IMR-90 (cell line): ENCODE results near the gene CDC45. TPM values are rescaled to one million over a fixed set of nuclear protein-coding genes. Genes with fewer than 3 reads are reported as not detected.

Experiments
- ATAC-seq: fragments of 200-7000 bp; cut with Tn5 transposase; 2 replicates; pipeline ENCODE4 v1.9.1; 2020; ENCODE audit warnings: low read depth, mild to moderate bottlenecking, moderate library complexity
- BruUV-seq: library from RNA; stranded (reverse); fragments of 400-500 nt; replicated peaks from 2 replicates; lab custom pipeline; 2021; lab: Mats Ljungman, UMichigan
- CTCF ChIA-PET: fragments of 300-600 bp; formaldehyde crosslinking; extraction: SDS; loops from one replicate; lab custom pipeline; 2021; ENCODE audit warnings: antibody characterized with exemption; lab: Yijun Ruan, JAX
- POLR2A ChIA-PET: fragments of 300-600 bp; sonication (Branson Sonifier 250); formaldehyde crosslinking; loops from one replicate; lab custom pipeline; 2022; ENCODE audit warnings: antibody characterized with exemption; ENCODE audit not compliant: unreplicated experiment; lab: Charles Lee
- DNase-seq: peaks from one replicate; pipeline ENCODE4 v3.0.0; 2013
- H2AFZ ChIP-seq: replicated peaks from 2 replicates; pipeline ENCODE3; 2013; ENCODE audit warnings: low read length, mild to moderate bottlenecking; ENCODE audit not compliant: poor library complexity
- H2AK5ac ChIP-seq: 2 replicates; pipeline ENCODE4 v1.6.1; 2013; ENCODE audit warnings: low read depth, low read length, inconsistent platforms
- H2AK9ac ChIP-seq: replicated peaks from 2 replicates; pipeline ENCODE3; 2013; ENCODE audit warnings: mild to moderate bottlenecking, low read depth, low read length, moderate library complexity; ENCODE audit not compliant: poor library complexity
- H2BK120ac ChIP-seq: 2 replicates; pipeline ENCODE4 v1.6.1; 2013; ENCODE audit warnings: low read depth, low read length, inconsistent platforms
- H2BK15ac ChIP-seq: 3 replicates; pipeline ENCODE4 v1.6.1; 2013; ENCODE audit warnings: low read depth, low read length, inconsistent platforms
- H2BK20ac ChIP-seq: 2 replicates; pipeline ENCODE4 v1.6.1; 2013; ENCODE audit warnings: low read depth, mild to moderate bottlenecking, inconsistent platforms, low read length, moderate library complexity
- H2BK5ac ChIP-seq: 2 replicates; pipeline ENCODE4 v1.6.1; 2013; ENCODE audit warnings: mild to moderate bottlenecking, low read depth, low read length, inconsistent platforms; ENCODE audit not compliant: poor library complexity, severe bottlenecking
- H3K14ac ChIP-seq: replicated peaks from 2 replicates; pipeline ENCODE4 v1.6.1; 2013; ENCODE audit warnings: low read depth, low read length, inconsistent platforms
- H3K18ac ChIP-seq: 2 replicates; pipeline ENCODE4 v1.6.1; 2013; ENCODE audit warnings: low read depth, low read length, control low read depth
- H3K23ac ChIP-seq: 2 replicates; pipeline ENCODE4 v1.6.1; 2013; ENCODE audit warnings: low read depth, low read length, inconsistent platforms
- H3K27ac ChIP-seq: 2 replicates; pipeline ENCODE4 v1.5.1; 2013; ENCODE audit warnings: mild to moderate bottlenecking, control low read depth, low read length; ENCODE audit not compliant: insufficient read depth
- H3K27me3 ChIP-seq: 2 replicates; pipeline ENCODE4 v1.6.1; 2013; ENCODE audit warnings: low read length; ENCODE audit not compliant: control insufficient read depth, insufficient read depth
- H3K36me3 ChIP-seq: 2 replicates; pipeline ENCODE4 v1.6.1; 2013; ENCODE audit warnings: low read length, mixed read lengths; ENCODE audit not compliant: control insufficient read depth, insufficient read depth
- H3K4ac ChIP-seq: 2 replicates; pipeline ENCODE4 v1.6.1; 2013; ENCODE audit warnings: low read depth, low read length, inconsistent platforms
- H3K4me1 ChIP-seq: 2 replicates; pipeline ENCODE4 v1.6.1; 2013; ENCODE audit warnings: low read length, mixed read lengths; ENCODE audit not compliant: control insufficient read depth, insufficient read depth
- H3K4me2 ChIP-seq: 2 replicates; pipeline ENCODE4 v1.6.1; 2013; ENCODE audit warnings: low read depth, mild to moderate bottlenecking, control low read depth, low read length, moderate library complexity
- H3K4me3 ChIP-seq: 2 replicates; pipeline ENCODE4 v1.5.1; 2013; ENCODE audit warnings: low read depth, mild to moderate bottlenecking, control low read depth, low read length, moderate library complexity; ENCODE audit not compliant: insufficient read depth
- H3K56ac ChIP-seq: 2 replicates; pipeline ENCODE4 v1.6.1; 2013; ENCODE audit warnings: low read length, inconsistent platforms; ENCODE audit not compliant: insufficient read depth; ENCODE audit errors: extremely low read depth
- H3K79me1 ChIP-seq, 2 experiments: 2 replicates each; pipeline ENCODE4 v1.6.1; 2013; ENCODE audit warnings: low read length in 2 of 2, inconsistent platforms in 1 of 2, low read depth in 1 of 2
- H3K9ac ChIP-seq: 2 replicates; pipeline ENCODE4 v1.6.1; 2013; ENCODE audit warnings: low read depth, low read length, control low read depth
- H3K9me1 ChIP-seq: 2 replicates; pipeline ENCODE4 v1.6.1; 2013; ENCODE audit warnings: low read length, inconsistent platforms; ENCODE audit not compliant: insufficient read depth
- H3K9me3 ChIP-seq: 2 replicates; pipeline ENCODE4 v1.6.1; 2013; ENCODE audit warnings: low read length; ENCODE audit not compliant: control insufficient read depth, insufficient read depth
- H4K20me1 ChIP-seq: 2 replicates; pipeline ENCODE4 v1.6.1; 2013; ENCODE audit warnings: low read length, inconsistent platforms; ENCODE audit not compliant: insufficient read depth
- H4K5ac ChIP-seq: 2 replicates; pipeline ENCODE4 v1.6.1; 2013; ENCODE audit warnings: mild to moderate bottlenecking, low read depth, low read length, control low read depth
- H4K8ac ChIP-seq, 2 experiments: 2 replicates each; pipeline ENCODE4 v1.6.1; 2013; ENCODE audit warnings: low read depth in 2 of 2, low read length in 2 of 2, control low read depth in 1 of 2, inconsistent platforms in 1 of 2
- H4K91ac ChIP-seq: 2 replicates; pipeline ENCODE4 v1.6.1; 2013; ENCODE audit warnings: low read depth, low read length, inconsistent platforms; ENCODE audit not compliant: insufficient read depth
- CTCF ChIP-seq: conservative IDR thresholded peaks from 2 replicates; pipeline ENCODE4 v1.5.1; 2012; ENCODE audit warnings: mild to moderate bottlenecking, low read depth, low read length, improper control_type of control experiment
- ELK1 ChIP-seq: fragments of 150-350 bp; IDR thresholded peaks from 2 replicates; pipeline ENCODE4 v1.6.1; 2016; ENCODE audit warnings: low read depth, mild to moderate bottlenecking, low read length, moderate library complexity, borderline replicate concordance
- RCOR1 ChIP-seq: IDR thresholded peaks from 2 replicates; pipeline ENCODE4 v1.6.1; 2012; ENCODE audit warnings: mild to moderate bottlenecking, low read length, improper control_type of control experiment; ENCODE audit not compliant: insufficient replicate concordance
- USF2 ChIP-seq: fragments of 150-350 bp; IDR thresholded peaks from 2 replicates; pipeline ENCODE4 v1.6.1; 2017; ENCODE audit warnings: mild to moderate bottlenecking, antibody characterized with exemption, low read length, low read depth
- WGBS, 2 experiments: methylation state at CpG; one replicate each; pipeline versions ENCODE4 v1.1.5 to v1.1.7; 2013; ENCODE audit warnings: missing lambda C conversion rate in 2 of 2; ENCODE audit not compliant: insufficient read length in 1 of 2; ENCODE audit errors: extremely low coverage in 2 of 2; 5-methylcytosine and 5-hydroxymethylcytosine counted together
- dilution Hi-C: fragments of 300-500 bp; cut with HindIII; formaldehyde crosslinking; loops from one replicate; pipeline ENCODE4 v1.14.3; 2018; ENCODE audit warnings: low sequenced_read_pairs; ENCODE audit not compliant: unreplicated experiment
- in situ Hi-C: fragments of 300-500 bp; cut with MboI; formaldehyde crosslinking; loops from 3 replicates; pipeline ENCODE4 v1.14.3; 2019; ENCODE audit warnings: low sequenced_read_pairs, inconsistent platforms, mixed read lengths
- intact Hi-C: fragments of 100-400 bp; cut with micrococcal nuclease; formaldehyde crosslinking; loops from 2 replicates; pipeline ENCODE4 v1.10.0; 2022
- polyA plus RNA-seq, 3 experiments: library from polyadenylated mRNA; depleted of rRNA; stranded (reverse); fragments of >200 nt; gene quantifications; 2 replicates each; pipeline ENCODE4 v1.2.3, GENCODE V29; 2012; ENCODE audit warnings: low replicate concordance in 1 of 3
- total RNA-seq: library from RNA; depleted of rRNA; stranded (reverse); fragments of >200 nt; gene quantifications from 2 replicates; pipeline ENCODE4 v1.2.3, GENCODE V29; 2012

The CDC45 gene
- total and polyA plus RNA-seq, 2 of the 4 experiments (the other 2 are of a cell fraction): 22.7 to 44.6 TPM

GRCh38 chr22:19507534-19507861 is 27.8 kb downstream of the CDC45 start:
- Histone ChIP-seq H2BK15ac (no peak overlapping the region), H3K9ac (no peak overlapping the region), H2AFZ (no peak overlapping the region), H3K14ac (no peak overlapping the region), H3K23ac (no peak overlapping the region), H2AK5ac (no peak overlapping the region), H3K9me1 (no peaks in the 10 kb centered on the region), H2BK20ac (no peak overlapping the region), H4K5ac (no peak overlapping the region), H3K36me3 (peaks cover 2% of the 10 kb centered on the region; the same call in 1 of the 2 replicates), H2BK5ac (no peak overlapping the region), H4K8ac (no peak overlapping the region), H3K79me1 (no peaks in the 10 kb centered on the region), H3K4me3 (no peak overlapping the region), H2BK120ac (no peak overlapping the region), H3K4me2 (no peak overlapping the region), H2AK9ac (no peak overlapping the region), H3K4ac (no peak overlapping the region), H3K18ac (no peak overlapping the region), H3K9me3 (no peaks in the 10 kb centered on the region), H4K20me1 (no peaks in the 10 kb centered on the region; the same call in 1 of the 2 replicates), H3K27me3 (no peaks in the 10 kb centered on the region), H3K27ac (no peak overlapping the region), H3K4me1 (no peaks in the 10 kb centered on the region), H3K56ac (no peak overlapping the region), H4K91ac (no peak overlapping the region)
- WGBS, 2 experiments: no CpG with 5 or more reads among the region's 4 CpGs
- ATAC-seq (no peak), DNase-seq (no peak)
- intact Hi-C loops: no loop called here
- ChIA-PET POLR2A (no interaction called here), CTCF (no interaction called here)
- in situ Hi-C loops: no loop called here
- TF ChIP-seq ELK1 (no peak), CTCF (no peak), USF2 (no peak), RCOR1 (no peak)
- dilution Hi-C loops: no loop called here
- no TSS peak for BruUV-seq
